ENCODE measurements around the gene MAPKBP1.
"Not testable (repeated sequence)": the region's sequence is repeated elsewhere in the genome, so short reads cannot be mapped to it uniquely, and the experiment has no call there.

Gene MAPKBP1

GRCh38 chr15:41827290-41827879 is 53.1 kb downstream of the MAPKBP1 start:
- DNase-seq, result no peak

- DNase-seq, result no peak
These were observed 53.9 kb downstream of the MAPKBP1 start, which contains the start of gene JMJD7 for GRCh38 chr15:41827880-41828806. Gene JMJD7, plus strand, starts transcription at chr15:41828092. Its CDS starts 33 bp downstream, at chr15:41828125.

- no peak for DNase-seq
These were observed 54.5 kb downstream of the MAPKBP1 start for GRCh38 chr15:41828807-41829141.

GRCh38 chr15:41829959-41830646 is 55.8 kb downstream of the MAPKBP1 start:
- DNase-seq, result no peak

- not testable (repeated sequence) for DNase-seq
These were observed 57.0 kb downstream of the MAPKBP1 start for GRCh38 chr15:41831291-41831690.

GRCh38 chr15:41832208-41832607 is 57.9 kb downstream of the MAPKBP1 start:
- DNase-seq, result no peak

GRCh38 chr15:41832875-41833274 is 58.6 kb downstream of the MAPKBP1 start:
- no peak for DNase-seq

GRCh38 chr15:41834096-41834495 is 59.8 kb downstream of the MAPKBP1 start:
- no peak for DNase-seq

- DNase-seq, result no peak
These were observed 61.8 kb downstream of the MAPKBP1 start for GRCh38 chr15:41836073-41836472.

GRCh38 chr15:41836713-41837454 is 62.6 kb downstream of the MAPKBP1 start:
- DNase-seq, result no peak

GRCh38 chr15:41838400-41838897 is 64.2 kb downstream of the MAPKBP1 start, which contains the start of gene PLA2G4B:
Gene PLA2G4B, plus strand, starts transcription at chr15:41838847. Its CDS starts 67 bp downstream, at chr15:41838914.
- no peak for DNase-seq

- DNase-seq, result no peak
These were observed 65.7 kb downstream of the MAPKBP1 start for GRCh38 chr15:41839781-41840491.

GRCh38 chr15:41840673-41841072 is 66.4 kb downstream of the MAPKBP1 start:
- no peak for DNase-seq

- DNase-seq, result no peak
These were observed 66.8 kb downstream of the MAPKBP1 start for GRCh38 chr15:41841131-41841530.

- DNase-seq, result no peak
These were observed 67.9 kb downstream of the MAPKBP1 start for GRCh38 chr15:41842229-41842628.

- DNase-seq, result no peak
These were observed 69.3 kb downstream of the MAPKBP1 start for GRCh38 chr15:41843571-41843970.

- DNase-seq, result no peak
These were observed 70.5 kb downstream of the MAPKBP1 start for GRCh38 chr15:41844814-41845213.

GRCh38 chr15:41847206-41847605 is 72.9 kb downstream of the MAPKBP1 start:
- no peak for DNase-seq

- no peak for DNase-seq
These were observed 73.7 kb downstream of the MAPKBP1 start for GRCh38 chr15:41847981-41848380.

GRCh38 chr15:41848631-41849030 is 74.3 kb downstream of the MAPKBP1 start:
- no peak for DNase-seq

GRCh38 chr15:41849204-41849603 is 74.9 kb downstream of the MAPKBP1 start:
- DNase-seq, result no peak

GRCh38 chr15:41849861-41850260 is 75.6 kb downstream of the MAPKBP1 start:
- no peak for DNase-seq
